ENCODE results near the gene EVI2B.

Gene EVI2B

GRCh38 chr17:31283841-31284240 lies 30.0 kb downstream of the EVI2B start:
- TF ChIP-seq GABPA (IDR thresholded peaks at IDR 0.05; ENCODE audit: low read depth) (no peak), POLR2AphosphoS5 (IDR thresholded peaks at IDR 0.05; ENCODE audit: low read depth) (no peak), CTCF (IDR thresholded peaks at IDR 0.05; ENCODE audit: insufficient read depth, low read length) (no peak), REST (IDR thresholded peaks at IDR 0.05; ENCODE audit: insufficient replicate concordance, low read depth) (no peak), SPI1 (IDR thresholded peaks at IDR 0.05; ENCODE audit: borderline replicate concordance, low read depth) (no peak)
- DNase-seq (ENCODE audit: low read depth in 1 of 2, low spot score in 1 of 2) = no peak

GRCh38 chr17:31281061-31281460 lies 32.8 kb downstream of the EVI2B start:
- no peak overlapping the region for H3K27ac ChIP-seq (replicated peaks)
- H3K4me3 ChIP-seq (replicated peaks; ENCODE audit: insufficient read depth, low read length) = no peak overlapping the region
- H3K27me3 ChIP-seq (ENCODE audit: insufficient read depth, poor library complexity, severe bottlenecking) = no peaks in the 10 kb centered on the region
- DNase-seq (ENCODE audit: low read depth in 1 of 2, low spot score in 1 of 2) = no peak
- TF ChIP-seq CTCF (IDR thresholded peaks at IDR 0.05; ENCODE audit: insufficient read depth, low read length) (no peak), REST (IDR thresholded peaks at IDR 0.05; ENCODE audit: insufficient replicate concordance, low read depth) (no peak), SPI1 (IDR thresholded peaks at IDR 0.05; ENCODE audit: borderline replicate concordance, low read depth) (no peak), POLR2AphosphoS5 (IDR thresholded peaks at IDR 0.05; ENCODE audit: low read depth) (no peak), GABPA (IDR thresholded peaks at IDR 0.05; ENCODE audit: low read depth) (no peak)

More at GRCh38 chr17:31283841-31284240, 30.0 kb downstream of the EVI2B start:
- no peak overlapping the region for H3K4me3 ChIP-seq (replicated peaks; ENCODE audit: insufficient read depth, low read length)
- H3K27ac ChIP-seq (replicated peaks) = no peak overlapping the region
- H3K27me3 ChIP-seq (ENCODE audit: insufficient read depth, poor library complexity, severe bottlenecking) = no peaks in the 10 kb centered on the region

GRCh38 chr17:31279401-31279800 lies 34.5 kb downstream of the EVI2B start:
- no peak overlapping the region for H3K27ac ChIP-seq (replicated peaks)
- TF ChIP-seq CTCF (IDR thresholded peaks at IDR 0.05; ENCODE audit: insufficient read depth, low read length) (no peak), GABPA (IDR thresholded peaks at IDR 0.05; ENCODE audit: low read depth) (no peak), POLR2AphosphoS5 (IDR thresholded peaks at IDR 0.05; ENCODE audit: low read depth) (no peak), SPI1 (IDR thresholded peaks at IDR 0.05; ENCODE audit: borderline replicate concordance, low read depth) (no peak), REST (IDR thresholded peaks at IDR 0.05; ENCODE audit: insufficient replicate concordance, low read depth) (no peak)
- no peak for DNase-seq (ENCODE audit: low read depth in 1 of 2, low spot score in 1 of 2)

More at GRCh38 chr17:31279401-31279800, 34.5 kb downstream of the EVI2B start:
- Histone ChIP-seq H3K27me3 (ENCODE audit: insufficient read depth, poor library complexity, severe bottlenecking) (no peaks in the 10 kb centered on the region), H3K4me3 (replicated peaks; ENCODE audit: insufficient read depth, low read length) (no peak overlapping the region)

Data from HL-60 (cell line).